Testis (tissue), 3 donors: ENCODE results near the gene VMP1. TPM values are rescaled to one million over a fixed set of nuclear protein-coding genes. Genes with fewer than 3 reads are reported as not detected.

ENCODE experiments used
- DNase-seq: peaks from one replicate; pipeline ENCODE4 v3.0.0-alpha.2; 2019
- H3K27ac ChIP-seq, 2 donors: fragments of 200-600 bp; sonication (generic); one replicate each; pipeline ENCODE4 v1.5.1; 2019
- H3K27me3 ChIP-seq: fragments of 200-600 bp; sonication (generic); one replicate; pipeline ENCODE4 v1.5.1; 2019
- H3K36me3 ChIP-seq: fragments of 200-600 bp; sonication (generic); one replicate; pipeline ENCODE4 v1.5.1; 2017; ENCODE audit warnings: low read depth; ENCODE audit errors: missing control alignments
- H3K4me1 ChIP-seq: fragments of 200-600 bp; sonication (generic); one replicate; pipeline ENCODE4 v1.5.1; 2019
- H3K4me3 ChIP-seq, 2 donors: fragments of 200-600 bp; sonication (generic); one replicate each; pipeline ENCODE4 v1.5.1; 2017 to 2019
- H3K9me3 ChIP-seq: fragments of 200-600 bp; sonication (generic); one replicate; pipeline ENCODE4 v1.5.1; 2017
- CTCF ChIP-seq, 3 experiments: fragments of 450-650 bp in 2 of 3; fragments of 200-600 bp in 1 of 3; sonication (generic) in 1 of 3; IDR thresholded peaks; one replicate each; pipeline ENCODE4 v1.5.1; 2016 to 2019; ENCODE audit warnings: antibody characterized with exemption in 3 of 3, mild to moderate bottlenecking in 2 of 3, moderate library complexity in 1 of 3
- POLR2A ChIP-seq: fragments of 450-650 bp; IDR thresholded peaks from one replicate; pipeline ENCODE4 v1.6.1; 2017; ENCODE audit warnings: antibody characterized with exemption, mild to moderate bottlenecking, moderate library complexity
- WGBS, 2 donors: methylation state at CpG; one replicate each; pipeline ENCODE4 v1.1.5; 2018; 5-methylcytosine and 5-hydroxymethylcytosine counted together
- intact Hi-C: fragments of 100-400 bp; cut with DNase I; formaldehyde crosslinking; loops from one replicate; pipeline ENCODE4 v1.15.1; 2023; ENCODE audit warnings: low total_unique reads
- polyA plus RNA-seq: library from polyadenylated mRNA; stranded (reverse); fragments of 350-450 nt; fragmentation: Illumina TruSeq; extraction: RNeasy Lipid Tissue Mini Kit (QIAGEN cat#74804); gene quantifications from one replicate; pipeline ENCODE4 v1.2.3, GENCODE V29; 2014; ENCODE audit warnings: low read depth, low replicate concordance; ENCODE audit not compliant: insufficient read depth
- total RNA-seq, 2 donors: library from RNA; depleted of rRNA; stranded (reverse); fragments of >200 nt; gene quantifications; one replicate each; pipeline ENCODE4 v1.2.3, GENCODE V29; 2016

The VMP1 gene
- total and polyA plus RNA-seq, 3 donors from 2014 or later, result 63.1 to 144 (median 108) TPM

DNA sequence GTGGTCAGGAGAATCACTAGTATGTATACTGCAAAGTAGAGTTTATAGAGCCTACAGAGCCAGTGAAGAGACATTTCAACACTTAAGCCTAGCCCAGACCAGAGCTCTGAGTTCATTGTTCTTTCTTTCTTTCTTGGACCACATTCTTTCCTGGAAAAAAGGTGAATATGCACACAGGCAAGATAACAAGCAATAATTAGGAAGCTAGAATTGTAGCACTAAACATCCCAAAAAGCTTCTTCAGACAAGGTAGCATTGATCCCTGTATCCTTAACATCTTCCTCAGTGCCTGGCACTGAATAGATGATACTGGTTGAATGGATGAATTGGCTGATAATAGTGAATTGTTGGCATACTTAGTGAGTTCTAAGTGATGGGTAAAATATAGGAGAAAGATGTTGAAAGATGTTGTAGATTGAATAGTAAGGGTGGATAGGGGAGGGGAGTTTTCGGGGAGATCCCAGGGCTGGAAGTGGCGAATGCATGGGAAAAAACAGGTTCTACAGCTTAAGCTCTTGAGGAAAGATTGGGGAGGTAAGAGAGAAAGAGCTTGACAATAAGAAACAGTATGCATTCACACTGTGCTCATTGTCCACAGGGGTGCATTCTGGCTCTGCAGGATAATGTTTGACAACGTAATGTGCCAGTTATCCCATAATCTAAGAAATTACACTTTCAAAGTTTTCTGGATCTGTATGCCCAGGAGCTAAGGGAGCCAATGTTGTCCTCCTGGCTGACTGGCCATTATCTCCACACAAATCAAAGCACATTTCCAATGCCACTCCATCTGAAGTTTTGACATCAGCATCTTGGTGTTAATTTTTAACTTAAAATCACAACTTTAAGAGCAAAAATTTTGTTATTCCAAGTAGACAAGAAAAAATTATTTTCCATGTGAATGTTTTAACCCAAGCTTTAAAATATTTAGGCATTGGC is 149.7 kb downstream of the VMP1 start:
- no peaks in the 10 kb centered on the region for H3K27me3 ChIP-seq
- no peak for DNase-seq
- H3K4me1 ChIP-seq, result peaks cover 16% of the 10 kb centered on the region
- H3K9me3 ChIP-seq, result no peaks in the 10 kb centered on the region
- no peak overlapping the region for H3K27ac ChIP-seq
- H3K36me3 ChIP-seq, result no peaks in the 10 kb centered on the region
- H3K4me3 ChIP-seq, result no peak overlapping the region
- TF ChIP-seq CTCF (IDR thresholded peaks at IDR 0.05) (no peak), POLR2A (no peak)
- 89 to 91% methylated on average over 3 of the region's 3 CpGs for WGBS, 2 donors
- intact Hi-C loops, result no loop called here

DNA sequence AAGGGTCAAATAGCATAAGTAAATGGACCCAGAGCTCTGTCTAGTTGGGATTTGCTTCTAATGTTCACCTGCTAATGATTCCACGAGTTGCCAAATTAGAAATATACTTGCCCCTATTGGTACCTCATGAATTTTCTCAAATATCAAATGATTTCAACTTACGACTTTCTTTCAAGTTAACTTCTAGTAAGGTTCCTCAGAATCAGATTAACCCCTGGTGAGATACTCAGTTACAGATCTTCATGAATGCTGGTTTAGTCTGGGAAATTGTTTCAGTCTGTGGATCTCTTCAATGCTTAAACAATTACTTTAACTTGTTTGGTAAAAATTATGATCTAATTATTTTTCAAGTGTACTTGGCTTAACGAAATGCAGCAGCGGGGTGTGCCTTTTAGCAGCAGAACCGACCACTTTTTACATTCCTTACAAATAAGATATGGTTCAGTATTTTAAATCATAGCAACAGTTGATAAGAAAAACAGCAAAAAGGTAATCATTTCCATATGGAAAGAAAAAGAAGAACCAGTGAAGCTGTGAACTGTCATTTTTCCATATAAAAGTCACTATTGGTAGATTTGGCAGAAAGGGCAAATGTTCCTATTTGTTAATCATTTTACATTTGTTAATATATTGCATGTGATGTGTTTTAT is 150.8 kb downstream of the VMP1 start:
- no peak for TF ChIP-seq CTCF (IDR thresholded peaks at IDR 0.05)
- no peak for TF ChIP-seq POLR2A
- Histone ChIP-seq H3K36me3 (no peaks in the 10 kb centered on the region), H3K27ac (no peak overlapping the region), H3K4me3 (no peak overlapping the region), H3K4me1 (peaks cover 13% of the 10 kb centered on the region), H3K9me3 (no peaks in the 10 kb centered on the region), H3K27me3 (no peaks in the 10 kb centered on the region)
- intact Hi-C loops, result no loop called here
- no peak for DNase-seq
- 73 to 79% methylated on average over 5 of the region's 5 CpGs for WGBS, 2 donors

DNA sequence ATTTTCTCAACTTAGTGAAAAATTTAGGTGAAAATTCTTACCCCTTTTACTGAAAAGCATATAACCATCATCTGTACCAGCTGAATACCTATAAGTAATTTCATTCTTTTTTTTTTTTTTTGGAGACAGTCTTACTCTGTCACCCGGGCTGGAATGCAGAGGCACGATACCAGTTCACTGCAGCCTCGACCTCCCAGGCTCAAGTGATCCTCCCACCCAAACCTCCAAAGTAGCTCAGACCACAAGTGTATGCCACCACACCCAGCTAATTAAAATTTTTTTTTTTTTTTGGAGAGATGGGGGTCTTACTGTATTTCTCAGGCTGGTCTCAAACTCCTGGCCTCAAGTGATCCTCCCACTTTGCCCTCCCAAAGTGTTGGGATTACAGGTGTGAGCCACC is 151.5 kb downstream of the VMP1 start:
- no peak overlapping the region for H3K4me3 ChIP-seq
- 71 to 76% methylated on average over 3 of the region's 3 CpGs for WGBS, 2 donors
- TF ChIP-seq POLR2A, result no peak
- no peak for TF ChIP-seq CTCF (IDR thresholded peaks at IDR 0.05)
- no peaks in the 10 kb centered on the region for H3K27me3 ChIP-seq
- no peaks in the 10 kb centered on the region for H3K9me3 ChIP-seq
- no peaks in the 10 kb centered on the region for H3K36me3 ChIP-seq
- H3K27ac ChIP-seq, result no peak overlapping the region
- no peak for DNase-seq
- peaks cover 8% of the 10 kb centered on the region for H3K4me1 ChIP-seq
- intact Hi-C loops, result no loop called here

DNA sequence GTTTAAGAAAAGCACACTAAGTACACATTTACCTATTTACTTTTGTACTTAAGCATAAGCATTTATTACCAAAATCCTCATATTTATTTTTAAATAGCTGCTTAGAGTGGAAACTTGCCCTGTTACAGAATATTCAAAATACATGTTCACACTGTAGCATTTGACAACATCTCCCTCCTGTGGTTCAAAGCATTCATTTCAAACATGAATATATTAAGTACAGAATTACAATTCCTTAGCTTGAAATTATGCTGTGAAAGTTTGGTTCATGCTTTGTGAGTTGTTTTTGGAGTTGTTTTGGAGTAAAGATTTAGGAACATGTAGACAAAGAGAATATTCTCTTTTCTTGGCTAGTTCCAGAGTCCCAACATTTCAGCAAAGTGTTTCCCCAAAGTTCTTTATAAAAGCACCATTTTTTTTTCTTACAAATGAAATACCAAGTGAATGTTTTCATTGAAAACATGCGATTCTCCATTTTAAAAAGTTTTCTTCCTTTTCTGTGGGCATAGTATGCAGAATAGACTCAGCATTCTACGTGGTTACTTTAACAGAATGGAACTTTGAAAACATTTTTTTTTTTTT is 152.1 kb downstream of the VMP1 start:
- intact Hi-C loops, result no loop called here
- DNase-seq, result no peak
- TF ChIP-seq CTCF (IDR thresholded peaks at IDR 0.05), result peak; percentile 37 to 46 (median 40)
- TF ChIP-seq POLR2A, result no peak

More for the DNA sequence above, 152.1 kb downstream of the VMP1 start:
- Histone ChIP-seq H3K9me3 (no peaks in the 10 kb centered on the region), H3K36me3 (no peaks in the 10 kb centered on the region), H3K4me1 (peaks cover 2% of the 10 kb centered on the region), H3K4me3 (no peak overlapping the region), H3K27ac (no peak overlapping the region), H3K27me3 (no peaks in the 10 kb centered on the region)
- 62 to 73% methylated on average over 2 of the region's 2 CpGs for WGBS, 2 donors
